WERI-Rb-1 (cell line): Measurements from ENCODE around the gene C10orf71.

ENCODE experiments used
- DNase-seq: peaks from one replicate; pipeline ENCODE4 v3.0.0-alpha.2; 2020
- H3K27ac ChIP-seq: fragments of 250-450 bp; sonication (Bioruptor Pico); 2 replicates; pipeline ENCODE4 v1.5.1; 2020; ENCODE audit warnings: mild to moderate bottlenecking, moderate library complexity
- H3K27me3 ChIP-seq: fragments of 250-450 bp; sonication (Bioruptor Pico); 2 replicates; pipeline ENCODE4 v1.5.1; 2021; ENCODE audit warnings: mild to moderate bottlenecking, low read depth, moderate library complexity; ENCODE audit not compliant: insufficient read depth, severe bottlenecking
- H3K36me3 ChIP-seq: fragments of 250-450 bp; sonication (Bioruptor Pico); 2 replicates; pipeline ENCODE4 v1.5.1; 2020; ENCODE audit warnings: mild to moderate bottlenecking, moderate library complexity
- H3K4me3 ChIP-seq: 2 replicates; pipeline ENCODE4 v1.5.1; 2011; ENCODE audit warnings: low read depth, mild to moderate bottlenecking, control low read depth, low read length
- H3K9me3 ChIP-seq: fragments of 250-450 bp; sonication (Bioruptor Pico); 2 replicates; pipeline ENCODE4 v1.5.1; 2021; ENCODE audit warnings: mild to moderate bottlenecking, moderate library complexity; ENCODE audit not compliant: severe bottlenecking
- CTCF ChIP-seq: IDR thresholded peaks from 2 replicates; pipeline ENCODE4 v1.5.1; 2011; ENCODE audit warnings: low read depth, mild to moderate bottlenecking, control low read depth, inconsistent platforms, low read length

C10orf71 gene

GRCh38 chr10:49312246-49312869, 13.4 kb downstream of the C10orf71 start:
- H3K4me3 ChIP-seq, result no peak overlapping the region
- H3K9me3 ChIP-seq, result no peaks in the 10 kb centered on the region
- no peak overlapping the region for H3K27ac ChIP-seq
- TF ChIP-seq CTCF, result no peak
- H3K27me3 ChIP-seq, result no peaks in the 10 kb centered on the region
- no peaks in the 10 kb centered on the region for H3K36me3 ChIP-seq
- no peak for DNase-seq

- Histone ChIP-seq H3K36me3 (no peaks in the 10 kb centered on the region), H3K9me3 (no peaks in the 10 kb centered on the region), H3K27me3 (no peaks in the 10 kb centered on the region), H3K27ac (no peak overlapping the region), H3K4me3 (no peak overlapping the region)
- no peak for TF ChIP-seq CTCF
- DNase-seq, result no peak
Measured at GRCh38 chr10:49313501-49314070, 14.6 kb downstream of the C10orf71 start.

- Histone ChIP-seq H3K27me3 (no peaks in the 10 kb centered on the region), H3K9me3 (no peaks in the 10 kb centered on the region), H3K27ac (no peak overlapping the region), H3K4me3 (no peak overlapping the region), H3K36me3 (no peaks in the 10 kb centered on the region)
- no peak for TF ChIP-seq CTCF
- no peak for DNase-seq
Measured at GRCh38 chr10:49314806-49315205, 15.8 kb downstream of the C10orf71 start.

GRCh38 chr10:49318028-49318427, 19.1 kb downstream of the C10orf71 start:
- H3K27me3 ChIP-seq, result peaks cover 6% of the 10 kb centered on the region
- no peak overlapping the region for H3K4me3 ChIP-seq
- no peak for TF ChIP-seq CTCF
- no peak for DNase-seq
- H3K36me3 ChIP-seq, result no peaks in the 10 kb centered on the region
- no peak overlapping the region for H3K27ac ChIP-seq
- H3K9me3 ChIP-seq, result no peaks in the 10 kb centered on the region

GRCh38 chr10:49318755-49319154, 19.8 kb downstream of the C10orf71 start:
- Histone ChIP-seq H3K27ac (no peak overlapping the region), H3K4me3 (no peak overlapping the region), H3K36me3 (no peaks in the 10 kb centered on the region), H3K27me3 (peaks cover 6% of the 10 kb centered on the region), H3K9me3 (no peaks in the 10 kb centered on the region)
- no peak for DNase-seq
- TF ChIP-seq CTCF, result no peak

GRCh38 chr10:49319206-49319605, 20.2 kb downstream of the C10orf71 start:
- Histone ChIP-seq H3K9me3 (no peaks in the 10 kb centered on the region), H3K4me3 (no peak overlapping the region), H3K27me3 (peaks cover 6% of the 10 kb centered on the region), H3K27ac (no peak overlapping the region), H3K36me3 (no peaks in the 10 kb centered on the region)
- no peak for TF ChIP-seq CTCF
- no peak for DNase-seq
